ENCODE data around the gene C10orf143.
"Not testable (repeated sequence)": the region's sequence is repeated elsewhere in the genome, so short reads cannot be mapped to it uniquely, and the experiment has no call there.

The C10orf143 gene

GRCh38 chr10:130110246-130111112 is at the start of gene C10orf143:
Gene C10orf143, minus strand, starts transcription at chr10:130110830. Its CDS starts 58 bp downstream, at chr10:130110772.
- DNase-seq = peak; percentile 99

- DNase-seq = no peak
These were observed 48.7 kb upstream of the C10orf143 start for GRCh38 chr10:130159192-130159794.

GRCh38 chr10:130146042-130146441 is 35.4 kb upstream of the C10orf143 start:
- DNase-seq = no peak

GRCh38 chr10:130141878-130142277 is 31.2 kb upstream of the C10orf143 start:
- DNase-seq = no peak

GRCh38 chr10:130141460-130141859 is 30.8 kb upstream of the C10orf143 start:
- DNase-seq = no peak

- no peak for DNase-seq
These were observed 30.4 kb upstream of the C10orf143 start for GRCh38 chr10:130141038-130141437.

GRCh38 chr10:130140425-130140824 is 29.8 kb upstream of the C10orf143 start:
- DNase-seq = no peak

GRCh38 chr10:130138479-130138866 is 27.8 kb upstream of the C10orf143 start:
- no peak for DNase-seq

- no peak for DNase-seq
These were observed 27.2 kb upstream of the C10orf143 start for GRCh38 chr10:130137659-130138478.

GRCh38 chr10:130137090-130137448 is 26.4 kb upstream of the C10orf143 start:
- DNase-seq = peak; percentile 54

- DNase-seq = peak; percentile 95
These were observed 25.8 kb upstream of the C10orf143 start, which contains the start of gene GLRX3 for GRCh38 chr10:130136226-130137089. Gene GLRX3, plus strand, starts transcription at chr10:130136391. Its CDS starts 30 bp downstream, at chr10:130136421.

GRCh38 chr10:130135676-130136225 is 25.1 kb upstream of the C10orf143 start:
- no peak for DNase-seq

GRCh38 chr10:130128922-130129321 is 18.3 kb upstream of the C10orf143 start:
- DNase-seq = no peak

GRCh38 chr10:130128062-130128781 is 17.6 kb upstream of the C10orf143 start:
- no peak for DNase-seq

GRCh38 chr10:130127364-130128061 is 16.9 kb upstream of the C10orf143 start:
- DNase-seq = peak; percentile 93

- DNase-seq = no peak
These were observed 11.0 kb upstream of the C10orf143 start for GRCh38 chr10:130121486-130122079.

GRCh38 chr10:130117535-130117934 is 6.9 kb upstream of the C10orf143 start:
- DNase-seq = not testable (repeated sequence)

GRCh38 chr10:130116942-130117341 is 6.3 kb upstream of the C10orf143 start:
- DNase-seq = not testable (repeated sequence)

- no peak for DNase-seq
These were observed 2.2 kb upstream of the C10orf143 start for GRCh38 chr10:130112821-130113220.

- no peak for DNase-seq
These were observed 1.2 kb upstream of the C10orf143 start for GRCh38 chr10:130111852-130112180.

Measured in eye (tissue), 1 donor.